Stimulated activated CD4-positive, alpha-beta T cell treated with anti-CD3 and anti-CD28 coated beads, TNF-alpha, amount 100 ng/mL, for 48 hours (primary cell): ENCODE data around the gene AFF4.

Experiments used
- DNase-seq, 3 donors: peaks; one replicate each; pipeline ENCODE4 v3.0.0-alpha.2; 2020; ENCODE audit warnings: low read depth in 3 of 3

Gene AFF4

DNA sequence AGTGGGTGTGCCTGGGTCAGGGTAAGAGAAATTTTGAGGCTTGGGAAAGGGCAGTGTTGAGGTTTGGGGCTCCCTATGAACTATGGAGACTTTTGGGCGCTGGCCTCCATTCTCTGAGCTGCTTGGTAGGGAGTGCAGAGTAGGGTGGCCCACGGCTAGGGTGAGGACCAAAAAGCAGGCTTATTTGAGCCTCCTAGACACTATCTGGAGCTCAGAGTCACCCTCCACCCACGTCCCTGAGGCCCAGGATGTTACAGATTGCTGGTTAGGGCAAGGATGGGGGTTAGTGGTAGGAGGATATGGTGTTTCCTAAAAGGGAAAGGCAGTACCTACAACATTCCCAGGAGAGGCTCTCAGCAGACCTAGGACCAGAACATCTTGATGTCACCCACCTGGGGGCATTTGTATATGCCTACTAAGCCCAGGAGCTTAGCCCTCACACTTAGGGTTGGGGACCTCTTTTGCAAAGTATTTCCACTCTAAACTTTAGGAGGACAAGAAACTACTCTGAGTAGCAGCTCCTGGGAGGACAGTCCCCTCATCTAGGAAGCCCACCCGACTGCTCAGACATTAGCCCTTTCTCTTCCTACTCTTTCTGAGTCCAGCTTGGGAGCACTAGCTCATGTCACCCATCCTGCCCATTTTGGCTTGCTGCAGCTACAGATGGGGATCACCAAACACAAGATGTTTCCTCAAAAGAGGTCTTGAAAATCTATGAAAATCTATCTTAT lies 135.3 kb downstream of the AFF4 start:
- no peak for DNase-seq

DNA sequence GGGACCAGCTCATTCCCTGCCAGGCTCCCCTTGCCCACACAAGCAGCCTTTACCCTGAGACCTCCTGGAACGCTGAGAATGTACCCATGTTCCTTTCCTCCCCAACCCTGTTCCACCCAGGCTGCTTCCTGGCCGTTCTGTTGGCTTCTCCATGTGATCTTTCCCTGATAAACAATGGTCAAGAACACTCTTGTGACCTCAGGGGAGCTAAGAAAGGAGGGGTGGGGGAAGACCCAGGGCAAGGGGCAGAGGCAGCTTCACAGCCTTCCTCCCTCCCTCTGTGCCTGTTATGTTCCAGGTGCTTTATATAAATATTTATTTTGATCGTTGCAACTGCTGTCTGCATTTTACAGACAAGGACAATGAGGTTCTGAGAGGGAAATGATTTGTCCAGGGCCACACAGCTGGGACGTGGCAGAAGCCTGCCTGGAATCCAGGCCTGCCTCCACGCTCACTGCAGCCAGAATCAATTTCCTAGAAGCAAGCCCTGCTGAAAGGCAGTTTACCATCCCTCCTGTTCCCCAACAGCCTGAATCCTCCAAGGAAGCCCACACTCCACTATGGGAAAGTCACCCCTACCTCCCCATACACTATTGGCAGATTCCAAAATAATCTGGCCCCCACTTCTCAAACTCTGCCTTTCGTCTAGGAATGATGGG lies 136.9 kb downstream of the AFF4 start:
- no peak for DNase-seq

DNA sequence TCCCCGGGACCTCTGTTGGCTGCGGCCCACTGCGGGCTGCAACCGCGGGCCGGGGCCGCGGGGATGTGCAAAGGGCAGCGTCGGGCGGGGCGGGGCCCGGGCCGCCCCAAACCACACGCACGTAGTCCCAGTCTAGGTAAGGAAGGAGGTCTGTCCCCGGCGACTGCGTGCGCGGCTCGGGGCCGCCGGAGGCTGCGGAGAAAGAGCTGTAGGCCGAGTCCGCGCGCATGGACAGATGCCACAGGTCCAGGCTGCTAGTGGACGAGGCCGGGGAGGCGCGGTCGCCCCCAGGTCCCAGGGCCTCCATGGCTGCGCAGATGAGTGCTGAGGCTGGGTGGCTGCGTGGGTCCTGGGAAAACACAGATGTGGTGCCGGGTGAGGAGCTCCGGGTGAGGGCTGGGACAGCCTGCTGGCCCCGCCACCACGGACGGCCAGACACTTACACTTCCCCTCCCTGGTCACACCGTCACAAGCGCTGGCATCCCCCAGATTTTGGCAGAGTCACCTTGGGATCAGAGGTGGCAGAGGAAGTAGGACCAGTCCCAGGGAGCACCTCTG lies 137.5 kb downstream of the AFF4 start:
- DNase-seq: no peak
